ENCODE data around the gene METTL23.
A peak's percentile ranks its signal among the peaks of the same experiment; 100 is the strongest.

The METTL23 gene

DNA sequence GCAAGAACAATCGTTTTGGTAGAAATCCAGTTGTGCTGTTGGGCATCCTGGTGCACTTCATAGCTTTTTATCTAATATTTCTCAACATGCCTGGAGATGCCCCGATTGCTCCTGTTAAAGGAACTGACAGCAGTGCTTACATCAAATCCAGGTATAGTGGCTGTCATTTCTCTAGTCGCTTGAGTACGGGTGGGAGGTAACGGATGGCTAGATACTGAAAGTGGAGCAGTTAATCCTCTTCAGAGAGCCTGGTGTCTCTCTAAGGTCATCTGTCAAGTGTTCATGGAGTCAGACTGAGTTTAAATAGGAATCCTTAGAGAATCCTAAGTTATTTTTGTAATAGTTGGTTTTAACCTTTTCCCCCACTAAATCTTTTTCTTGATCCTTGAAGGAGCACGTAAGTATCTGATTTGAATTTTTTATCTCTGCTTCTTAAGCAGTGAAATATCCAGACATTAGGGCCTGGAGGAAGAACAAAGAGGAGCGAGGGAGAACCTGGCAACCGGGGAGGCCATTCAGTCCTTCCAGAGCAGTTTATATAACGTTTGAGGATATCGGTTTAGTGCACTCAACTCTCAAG is 48.5 kb downstream of the METTL23 start (continued):
- no peak for TF ChIP-seq POU6F1 (CRISPR knock-in tag; IDR thresholded peaks at IDR 0.05; ENCODE audit: borderline replicate concordance, low read depth)

DNA sequence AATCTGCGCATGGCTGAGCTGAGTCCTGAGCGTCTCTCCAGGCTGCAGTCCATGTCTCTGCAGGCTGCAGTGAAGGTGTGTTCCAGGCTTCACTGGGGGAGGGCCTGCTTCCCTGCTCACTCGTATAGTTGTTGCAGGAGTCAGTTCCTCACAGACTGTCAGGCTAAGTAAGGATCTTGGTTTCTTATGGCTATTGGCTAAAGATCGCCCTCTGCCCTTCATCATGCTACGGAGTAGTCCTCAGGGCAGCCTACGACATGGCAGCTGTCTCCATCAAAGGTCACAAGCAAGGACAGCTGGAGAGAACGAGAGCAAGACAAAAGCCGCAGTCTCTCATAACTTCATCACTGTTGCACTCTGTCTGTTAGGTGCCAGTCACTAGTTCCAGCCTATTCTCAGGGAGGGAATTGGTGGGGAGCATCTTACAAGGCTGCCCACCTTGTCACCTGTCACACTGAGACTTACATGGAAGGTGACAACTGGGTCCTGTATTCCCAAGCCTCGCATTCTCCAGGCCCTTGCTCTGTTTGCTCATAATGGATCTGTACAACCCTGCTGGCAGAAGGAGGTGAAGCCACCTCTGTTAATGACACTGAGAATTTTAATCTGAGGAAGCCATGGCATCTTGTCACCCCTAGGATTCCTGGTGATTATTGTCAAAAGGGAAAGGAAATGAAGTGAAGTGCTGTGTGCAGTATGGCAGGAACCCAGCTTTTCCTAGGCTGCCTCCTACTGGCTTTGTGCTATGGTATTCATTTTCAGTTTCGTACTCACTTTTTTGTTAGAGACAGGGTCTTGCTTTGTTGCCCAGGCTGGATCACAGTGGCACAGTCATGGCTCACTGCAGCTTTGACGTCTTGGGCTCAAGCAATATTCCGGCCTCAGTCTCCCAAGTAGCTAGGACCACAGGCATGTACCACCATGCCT is 54.7 kb downstream of the METTL23 start:
- TF ChIP-seq ZNF8 (CRISPR knock-in tag; IDR thresholded peaks at IDR 0.05) = no peak
- no peak for TF ChIP-seq TCF4 (CRISPR knock-in tag; IDR thresholded peaks at IDR 0.05; ENCODE audit: borderline replicate concordance)
- no peak for TF ChIP-seq ISL1 (CRISPR knock-in tag; IDR thresholded peaks at IDR 0.05)
- TF ChIP-seq, protein P1, sequence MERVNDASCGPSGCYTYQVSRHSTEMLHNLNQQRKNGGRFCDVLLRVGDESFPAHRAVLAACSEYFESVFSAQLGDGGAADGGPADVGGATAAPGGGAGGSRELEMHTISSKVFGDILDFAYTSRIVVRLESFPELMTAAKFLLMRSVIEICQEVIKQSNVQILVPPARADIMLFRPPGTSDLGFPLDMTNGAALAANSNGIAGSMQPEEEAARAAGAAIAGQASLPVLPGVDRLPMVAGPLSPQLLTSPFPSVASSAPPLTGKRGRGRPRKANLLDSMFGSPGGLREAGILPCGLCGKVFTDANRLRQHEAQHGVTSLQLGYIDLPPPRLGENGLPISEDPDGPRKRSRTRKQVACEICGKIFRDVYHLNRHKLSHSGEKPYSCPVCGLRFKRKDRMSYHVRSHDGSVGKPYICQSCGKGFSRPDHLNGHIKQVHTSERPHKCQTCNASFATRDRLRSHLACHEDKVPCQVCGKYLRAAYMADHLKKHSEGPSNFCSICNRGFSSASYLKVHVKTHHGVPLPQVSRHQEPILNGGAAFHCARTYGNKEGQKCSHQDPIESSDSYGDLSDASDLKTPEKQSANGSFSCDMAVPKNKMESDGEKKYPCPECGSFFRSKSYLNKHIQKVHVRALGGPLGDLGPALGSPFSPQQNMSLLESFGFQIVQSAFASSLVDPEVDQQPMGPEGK (CRISPR knock-in tag; IDR thresholded peaks at IDR 0.05; ENCODE audit: borderline replicate concordance) = no peak
- TF ChIP-seq ESRRG (CRISPR knock-in tag; IDR thresholded peaks at IDR 0.05) = no peak
- no peak for TF ChIP-seq OSR1 (CRISPR knock-in tag; IDR thresholded peaks at IDR 0.05)
- ATAC-seq = peak; percentile 47; the same call in 1 of the 3 replicates

- no peak for TF ChIP-seq ZNF8 (CRISPR knock-in tag; IDR thresholded peaks at IDR 0.05)
- no peak for TF ChIP-seq PPARA (CRISPR knock-in tag; IDR thresholded peaks at IDR 0.05; ENCODE audit: borderline replicate concordance)
- no peak for TF ChIP-seq SNAI2 (CRISPR knock-in tag; IDR thresholded peaks at IDR 0.05)
- no peak for TF ChIP-seq GLIS3 (CRISPR knock-in tag; IDR thresholded peaks at IDR 0.05)
- no peak for TF ChIP-seq CREB5 (CRISPR knock-in tag; IDR thresholded peaks at IDR 0.05; ENCODE audit: low read depth)
- no peak for TF ChIP-seq ZC3H10 (CRISPR knock-in tag; IDR thresholded peaks at IDR 0.05)
- no peak for TF ChIP-seq RARB (CRISPR knock-in tag; IDR thresholded peaks at IDR 0.05)
- no peak for TF ChIP-seq ISL1 (CRISPR knock-in tag; IDR thresholded peaks at IDR 0.05)
- TF ChIP-seq TCF4 (CRISPR knock-in tag; IDR thresholded peaks at IDR 0.05; ENCODE audit: borderline replicate concordance) = no peak
- TF ChIP-seq CSDC2 (CRISPR knock-in tag; IDR thresholded peaks at IDR 0.05) = no peak
- TF ChIP-seq POU6F1 (CRISPR knock-in tag; IDR thresholded peaks at IDR 0.05; ENCODE audit: borderline replicate concordance, low read depth) = no peak
- TF ChIP-seq ZNF70 (CRISPR knock-in tag; IDR thresholded peaks at IDR 0.05) = no peak
- TF ChIP-seq ZFP3 (CRISPR knock-in tag; IDR thresholded peaks at IDR 0.05) = no peak
- no peak for TF ChIP-seq ZFP30 (CRISPR knock-in tag; IDR thresholded peaks at IDR 0.05)
- TF ChIP-seq BACH2 (CRISPR knock-in tag; IDR thresholded peaks at IDR 0.05; ENCODE audit: borderline replicate concordance) = no peak
- TF ChIP-seq ESRRG (CRISPR knock-in tag; IDR thresholded peaks at IDR 0.05) = no peak
- TF ChIP-seq ZNF565 (CRISPR knock-in tag; conservative IDR thresholded peaks at IDR 0.05; ENCODE audit: low read depth) = no peak
- TF ChIP-seq, protein P1 (CRISPR knock-in tag; IDR thresholded peaks at IDR 0.05; ENCODE audit: borderline replicate concordance) = no peak
- no peak for TF ChIP-seq OSR1 (CRISPR knock-in tag; IDR thresholded peaks at IDR 0.05)
- no peak for ATAC-seq
Observed at GRCh38 chr17:76783146-76783545, 56.5 kb downstream of the METTL23 start.
